Ammon's horn (tissue), 1 donor: ENCODE results near the gene CHD6.
A peak's percentile ranks its signal among the peaks of the same experiment; 100 is the strongest.

Source experiments
- DNase-seq: peaks from one replicate; pipeline ENCODE4 v3.0.0-alpha.2; 2016; ENCODE audit warnings: low spot score

CHD6 gene

GRCh38 chr20:41580350-41580749 is 37.8 kb downstream of the CHD6 start:
- DNase-seq, result no peak

- DNase-seq, result no peak
Observed at GRCh38 chr20:41577129-41578009, 40.8 kb downstream of the CHD6 start.

- no peak for DNase-seq
Observed at GRCh38 chr20:41575412-41575811, 42.8 kb downstream of the CHD6 start.

GRCh38 chr20:41574802-41575389 is 43.3 kb downstream of the CHD6 start:
- no peak for DNase-seq

- no peak for DNase-seq
Observed at GRCh38 chr20:41573955-41574354, 44.2 kb downstream of the CHD6 start.

GRCh38 chr20:41572010-41572572 is 46.1 kb downstream of the CHD6 start:
- peak; percentile 6 for DNase-seq

GRCh38 chr20:41571006-41571405 is 47.2 kb downstream of the CHD6 start:
- DNase-seq, result no peak

GRCh38 chr20:41570557-41570956 is 47.6 kb downstream of the CHD6 start:
- DNase-seq, result no peak

- DNase-seq, result no peak
Observed at GRCh38 chr20:41567615-41568014, 50.6 kb downstream of the CHD6 start.

- DNase-seq, result no peak
Observed at GRCh38 chr20:41566896-41567527, 51.2 kb downstream of the CHD6 start.

GRCh38 chr20:41563087-41563486 is 55.1 kb downstream of the CHD6 start:
- DNase-seq, result no peak

- DNase-seq, result no peak
Observed at GRCh38 chr20:41560970-41561369, 57.2 kb downstream of the CHD6 start.

- DNase-seq, result no peak
Observed at GRCh38 chr20:41559658-41560057, 58.5 kb downstream of the CHD6 start.

GRCh38 chr20:41553142-41553879 is 64.9 kb downstream of the CHD6 start:
- DNase-seq, result no peak

- DNase-seq, result no peak
Observed at GRCh38 chr20:41552295-41553068, 65.7 kb downstream of the CHD6 start.

- DNase-seq, result no peak
Observed at GRCh38 chr20:41551011-41551705, 67.0 kb downstream of the CHD6 start.

GRCh38 chr20:41547221-41547620 is 71.0 kb downstream of the CHD6 start:
- DNase-seq, result no peak

- DNase-seq, result no peak
Observed at GRCh38 chr20:41546535-41546934, 71.6 kb downstream of the CHD6 start.

GRCh38 chr20:41544472-41544871 is 73.7 kb downstream of the CHD6 start:
- DNase-seq, result no peak

- no peak for DNase-seq
Observed at GRCh38 chr20:41540918-41541317, 77.3 kb downstream of the CHD6 start.

GRCh38 chr20:41540459-41540858 is 77.7 kb downstream of the CHD6 start:
- no peak for DNase-seq
